Spleen (tissue), 11 donors: ENCODE data around the gene ROBO1. TPM values are rescaled to one million over a fixed set of nuclear protein-coding genes. Genes with fewer than 3 reads are reported as not detected.

Experiments used
- DNase-seq: peaks from one replicate; pipeline ENCODE4 v3.0.0-alpha.2; 2020
- H3K27ac ChIP-seq, 8 donors: fragments of 200-600 bp; sonication (generic) in 7 of 8; 1 replicate in 4 of 8; 2 replicates in 4 of 8; pipeline versions ENCODE4 v1.5.0 to v1.8.0; 2016 to 2021; ENCODE audit warnings: inconsistent platforms in 4 of 8, mild to moderate bottlenecking in 4 of 8, moderate library complexity in 1 of 8
- H3K27me3 ChIP-seq, 7 donors: fragments of 200-600 bp; sonication (generic) in 6 of 7; replicated peaks in 1 of 7; 1 replicate in 4 of 7; 2 replicates in 3 of 7; pipeline versions ENCODE4 v1.5.0 to v1.8.0; 2016 to 2021; ENCODE audit warnings: inconsistent platforms in 3 of 7, mild to moderate bottlenecking in 1 of 7
- H3K36me3 ChIP-seq, 6 donors: fragments of 200-600 bp; sonication (generic) in 5 of 6; 1 replicate in 4 of 6; 2 replicates in 2 of 6; pipeline versions ENCODE4 v1.5.0 to v1.8.0; 2016 to 2021; ENCODE audit warnings: inconsistent platforms in 2 of 6
- H3K4me1 ChIP-seq, 6 donors: fragments of 200-600 bp; sonication (generic) in 5 of 6; 1 replicate in 3 of 6; 2 replicates in 3 of 6; pipeline versions ENCODE4 v1.5.0 to v1.8.0; 2016 to 2021; ENCODE audit warnings: inconsistent platforms in 3 of 6
- H3K4me3 ChIP-seq, 8 donors: fragments of 200-600 bp; sonication (generic) in 7 of 8; 1 replicate in 4 of 8; 2 replicates in 4 of 8; pipeline versions ENCODE4 v1.5.0 to v1.8.0; 2016 to 2021; ENCODE audit warnings: inconsistent platforms in 4 of 8, mild to moderate bottlenecking in 4 of 8, moderate library complexity in 2 of 8
- H3K9me3 ChIP-seq, 8 donors: fragments of 200-600 bp; sonication (generic) in 7 of 8; 1 replicate in 4 of 8; 2 replicates in 4 of 8; pipeline versions ENCODE4 v1.5.0 to v1.8.0; 2016 to 2021; ENCODE audit warnings: inconsistent platforms in 4 of 8
- CTCF ChIP-seq, 11 experiments: fragments of 200-600 bp in 7 of 11; fragments of 450-650 bp in 4 of 11; sonication (generic) in 4 of 11; IDR thresholded peaks in 8 of 11; conservative IDR thresholded peaks in 3 of 11; 1 replicate in 7 of 11; 2 replicates in 4 of 11; pipeline versions ENCODE4 v1.4.0 to v1.8.0; 2016 to 2021; ENCODE audit warnings: antibody characterized with exemption in 11 of 11, inconsistent platforms in 4 of 11, mild to moderate bottlenecking in 1 of 11
- POLR2A ChIP-seq, 3 donors: fragments of 450-650 bp; IDR thresholded peaks; one replicate each; pipeline ENCODE4 v1.5.1; 2017; ENCODE audit warnings: antibody characterized with exemption in 3 of 3, mild to moderate bottlenecking in 1 of 3
- POLR2AphosphoS5 ChIP-seq, 3 donors: sonication (generic); formaldehyde crosslinking; IDR thresholded peaks; one replicate each; pipeline ENCODE4 v1.5.1; 2017; ENCODE audit warnings: antibody characterized with exemption in 3 of 3
- WGBS, 5 donors: extraction: QIAGEN DNeasy Blood & Tissue Kit in 3 of 5; methylation state at CpG; one replicate each; pipeline versions ENCODE4 v1.1.5 to v1.1.7; 2013 to 2018; 5-methylcytosine and 5-hydroxymethylcytosine counted together
- intact Hi-C: fragments of 100-400 bp; cut with DNase I; formaldehyde crosslinking; loops from one replicate; pipeline ENCODE4 v1.15.0; 2023; ENCODE audit warnings: low total_unique reads
- polyA plus RNA-seq, 3 donors: library from polyadenylated mRNA; stranded (reverse); fragments of 200-250 nt; gene quantifications; one replicate each; pipeline ENCODE4 v1.2.1, GENCODE V29; 2013
- total RNA-seq, 7 donors: library from RNA; depleted of rRNA in 3 of 7; stranded (reverse); fragments of >200 nt in 3 of 7; fragmentation: NEBNext Ultra II Directional in 4 of 7; extraction: Animal tissue kit (Norgen Biotek cat#: 25700) in 4 of 7; gene quantifications; one replicate each; pipeline versions ENCODE4 v1.1.0 to v1.2.1, GENCODE V29; 2016 to 2021
- donor health status: healthy with polysubstance abuse.
- donor health status: DM: no; HTN: no; CAD: no; lungs with moderate emphysema.
- donor health status: DM: no; HTN: no; CAD: no.
- donor health status: Bipolar disorder and iron deficiency.
- donor health status: healthy.
- donor health status: DM: no; HTN: no; CAD: no.
- donor health status: DM: yes; HTN: yes; CAD: no.

ROBO1 gene
- total and polyA plus RNA-seq, 10 donors: 3.4 to 37.3 (median 26.0) TPM

- H3K36me3 ChIP-seq: no peaks in the 10 kb centered on the region
- H3K27ac ChIP-seq: no peak overlapping the region
- no peak for DNase-seq
- TF ChIP-seq POLR2AphosphoS5 (IDR thresholded peaks at IDR 0.05): no peak
- no peak for TF ChIP-seq CTCF (IDR thresholded peaks at IDR 0.05 in 8 of 11, conservative IDR thresholded peaks at IDR 0.05 in 3 of 11)
- no peak for TF ChIP-seq POLR2A (IDR thresholded peaks at IDR 0.05)
- H3K4me1 ChIP-seq: no peaks in the 10 kb centered on the region
- H3K27me3 ChIP-seq: no peaks in the 10 kb centered on the region
- H3K9me3 ChIP-seq: peaks cover 0 to 4% (median 0%) of the 10 kb centered on the region in 8 donors
- H3K4me3 ChIP-seq: no peak overlapping the region
- WGBS, 5 donors: 66 to 77% (median 75%) methylated on average over 7 of the region's 7 CpGs
- intact Hi-C loops: no loop called here
Observed at GRCh38 chr3:79139395-79140068, 628.3 kb downstream of the ROBO1 start.

- intact Hi-C loops: no loop called here
- TF ChIP-seq CTCF (IDR thresholded peaks at IDR 0.05 in 8 of 11, conservative IDR thresholded peaks at IDR 0.05 in 3 of 11) (no peak), POLR2A (IDR thresholded peaks at IDR 0.05) (no peak), POLR2AphosphoS5 (IDR thresholded peaks at IDR 0.05) (no peak)
- H3K36me3 ChIP-seq: no peaks in the 10 kb centered on the region
- 51 to 62% (median 57%) methylated on average over 16 of the region's 16 CpGs for WGBS, 5 donors
- no peak overlapping the region for H3K4me3 ChIP-seq
- DNase-seq: no peak
- H3K27me3 ChIP-seq: no peaks in the 10 kb centered on the region
- H3K9me3 ChIP-seq: no peaks in the 10 kb centered on the region
- H3K27ac ChIP-seq: no peak overlapping the region
- H3K4me1 ChIP-seq: no peaks in the 10 kb centered on the region
Observed at GRCh38 chr3:79125313-79125984, 642.3 kb downstream of the ROBO1 start.

GRCh38 chr3:79115458-79115857 lies 652.3 kb downstream of the ROBO1 start:
- no peak for DNase-seq
- TF ChIP-seq CTCF (IDR thresholded peaks at IDR 0.05 in 8 of 11, conservative IDR thresholded peaks at IDR 0.05 in 3 of 11) (no peak), POLR2AphosphoS5 (IDR thresholded peaks at IDR 0.05) (no peak), POLR2A (IDR thresholded peaks at IDR 0.05) (no peak)

GRCh38 chr3:79113876-79114275 lies 653.9 kb downstream of the ROBO1 start:
- TF ChIP-seq CTCF (IDR thresholded peaks at IDR 0.05 in 8 of 11, conservative IDR thresholded peaks at IDR 0.05 in 3 of 11) (no peak), POLR2AphosphoS5 (IDR thresholded peaks at IDR 0.05) (no peak), POLR2A (IDR thresholded peaks at IDR 0.05) (no peak)
- no peak for DNase-seq
- 73 to 83% (median 75%) methylated on average over 3 of the region's 3 CpGs for WGBS, 5 donors
- Histone ChIP-seq H3K4me1 (no peaks in the 10 kb centered on the region), H3K9me3 (peaks cover 0 to 15% (median 2%) of the 10 kb centered on the region in 8 donors), H3K27ac (no peak overlapping the region), H3K4me3 (no peak overlapping the region), H3K27me3 (no peaks in the 10 kb centered on the region), H3K36me3 (no peaks in the 10 kb centered on the region)
- intact Hi-C loops: no loop called here

More at GRCh38 chr3:79115458-79115857, 652.3 kb downstream of the ROBO1 start:
- peaks cover 0 to 14% (median 2%) of the 10 kb centered on the region in 8 donors for H3K9me3 ChIP-seq
- no peak overlapping the region for H3K4me3 ChIP-seq
- WGBS, 5 donors: 78 to 90% (median 83%) methylated on average over 4 of the region's 4 CpGs
- no peaks in the 10 kb centered on the region for H3K27me3 ChIP-seq
- H3K36me3 ChIP-seq: no peaks in the 10 kb centered on the region
- intact Hi-C loops: no loop called here
- H3K27ac ChIP-seq: no peak overlapping the region
- H3K4me1 ChIP-seq: no peaks in the 10 kb centered on the region
